ENCODE data around the gene TOX2. TPM values are rescaled to one million over a fixed set of nuclear protein-coding genes. Genes with fewer than 3 reads are reported as not detected.
A peak's percentile ranks its signal among the peaks of the same experiment; 100 is the strongest.

TOX2 gene
- total and polyA plus RNA-seq, 2 of the 8 experiments (the other 6 are each of a cell fraction or from before 2014, with no cell fraction given): 1.8 to 3.4 TPM

- FAIRE-seq (no peak), DNase-seq (ENCODE audit: low read depth in 1 of 2, low spot score in 2 of 2) (peak in 1 of 2 experiments; percentile 33)
- ChIA-PET CTCF (ENCODE audit: partially characterized antibody) (interaction anchor here (0.5 to 1.7 kb wide), 5 partner anchors 29 to 1937 kb away, joined by 3 to 6 read pairs (median 3); no protein-coding TSS in a partner anchor), POLR2A (ENCODE audit: partially characterized antibody) (no interaction called here)
- Histone ChIP-seq H4K8ac (ENCODE audit: extremely low read depth, insufficient read depth, low read length) (no peak overlapping the region), H3K9me3 (ENCODE audit: insufficient read depth in 2 of 2, low read depth in 1 of 2, low read length in 1 of 2) (no peaks in the 10 kb centered on the region), H3K79me2 (ENCODE audit: control insufficient read depth in 1 of 2, insufficient read depth in 2 of 2, low read length in 2 of 2) (no peaks in the 10 kb centered on the region), H3K4ac (replicated peaks; ENCODE audit: insufficient read length, low read depth, low read length) (no peak overlapping the region), H2AFZ (ENCODE audit: low read length) (no peak overlapping the region), H2BK15ac (ENCODE audit: low read length) (no peak overlapping the region), H2AK5ac (ENCODE audit: low read depth, low read length) (no peak overlapping the region), H3K14ac (ENCODE audit: insufficient read length) (no peak overlapping the region), H3K27me3 (replicated peaks in 1 of 4; ENCODE audit: control insufficient read depth in 3 of 4, extremely low read depth in 1 of 4, insufficient read depth in 3 of 4, low read length in 3 of 4) (no peaks in the 10 kb centered on the region), H3K18ac (ENCODE audit: extremely low read depth, low read length) (no peak overlapping the region), H4K5ac (ENCODE audit: insufficient read length, low read depth, low read length) (no peak overlapping the region), H3K27ac (ENCODE audit: low read depth, low read length) (no peak overlapping the region), H3K4me3 (ENCODE audit: extremely low read depth in 1 of 4, insufficient read depth in 2 of 4, low read depth in 3 of 4, low read length in 4 of 4) (no peak overlapping the region), H3K23ac (ENCODE audit: insufficient read length) (no peak overlapping the region), H3K36me3 (ENCODE audit: control insufficient read depth in 2 of 4, insufficient read depth in 4 of 4, low read length in 3 of 4) (no peaks in the 10 kb centered on the region; a peak in 1 of 8 replicates), H4K91ac (replicated peaks; ENCODE audit: insufficient read length, low read length) (no peak overlapping the region), H3K9ac (replicated peaks in 1 of 4; ENCODE audit: extremely low read depth in 1 of 4, low read depth in 3 of 4, low read length in 3 of 4) (no peak overlapping the region), H3K79me1 (ENCODE audit: low read depth, low read length) (no peaks in the 10 kb centered on the region), H3K56ac (replicated peaks; ENCODE audit: insufficient read length, low read depth, low read length) (no peak overlapping the region), H3K4me1 (replicated peaks in 1 of 4; ENCODE audit: control insufficient read depth in 3 of 4, insufficient read depth in 4 of 4, low read length in 3 of 4) (no peaks in the 10 kb centered on the region), H2BK20ac (ENCODE audit: low read length) (no peak overlapping the region), H3K4me2 (ENCODE audit: insufficient read depth in 1 of 2, low read depth in 2 of 2, low read length in 2 of 2) (no peak overlapping the region), H2BK5ac (ENCODE audit: low read depth, low read length) (no peak overlapping the region), H2BK12ac (ENCODE audit: low read depth, low read length) (no peak overlapping the region), H2BK120ac (replicated peaks; ENCODE audit: low read depth, low read length) (no peak overlapping the region), H4K20me1 (replicated peaks in 1 of 2; ENCODE audit: control insufficient read depth in 1 of 2, insufficient read depth in 2 of 2, low read length in 2 of 2) (no peaks in the 10 kb centered on the region), H3K23me2 (ENCODE audit: low read depth, low read length) (no peaks in the 10 kb centered on the region)
- TF ChIP-seq, protein P1, sequence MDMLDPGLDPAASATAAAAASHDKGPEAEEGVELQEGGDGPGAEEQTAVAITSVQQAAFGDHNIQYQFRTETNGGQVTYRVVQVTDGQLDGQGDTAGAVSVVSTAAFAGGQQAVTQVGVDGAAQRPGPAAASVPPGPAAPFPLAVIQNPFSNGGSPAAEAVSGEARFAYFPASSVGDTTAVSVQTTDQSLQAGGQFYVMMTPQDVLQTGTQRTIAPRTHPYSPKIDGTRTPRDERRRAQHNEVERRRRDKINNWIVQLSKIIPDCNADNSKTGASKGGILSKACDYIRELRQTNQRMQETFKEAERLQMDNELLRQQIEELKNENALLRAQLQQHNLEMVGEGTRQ (IDR thresholded peaks at IDR 0.05; ENCODE audit: low read length): no peak
- TF ChIP-seq EZH2 (IDR thresholded peaks at IDR 0.05; ENCODE audit: low read depth, low read length, severe bottlenecking): no peak
- TF ChIP-seq YY1 (IDR thresholded peaks at IDR 0.05; ENCODE audit: low read depth, low read length): no peak
- TF ChIP-seq MAFK (IDR thresholded peaks at IDR 0.05; ENCODE audit: low read depth, low read length): no peak
- TF ChIP-seq POLR2AphosphoS5 (IDR thresholded peaks at IDR 0.05; ENCODE audit: low read depth, low read length): no peak
- no peak for TF ChIP-seq BCL11A (IDR thresholded peaks at IDR 0.05; ENCODE audit: low read depth in 2 of 2, low read length in 2 of 2)
- no peak for TF ChIP-seq NANOG (IDR thresholded peaks at IDR 0.05; ENCODE audit: insufficient read depth, low read depth, low read length, poor library complexity, severe bottlenecking)
- TF ChIP-seq RFX5 (IDR thresholded peaks at IDR 0.05; ENCODE audit: borderline replicate concordance, low read depth, low read length): no peak
- no peak for TF ChIP-seq PHF8 (conservative IDR thresholded peaks at IDR 0.05; ENCODE audit: low read depth, low read length)
- no peak for TF ChIP-seq RNF2 (IDR thresholded peaks at IDR 0.05; ENCODE audit: borderline replicate concordance, low read depth, low read length, missing control alignments, poor library complexity, severe bottlenecking)
- 92% methylated on average over 25 of the region's 25 CpGs; no CpG with 5 or more reads in 1 of the 2 experiments for WGBS, 2 experiments (ENCODE audit: extremely low coverage in 1 of 2, insufficient coverage in 1 of 2, insufficient read length in 1 of 2, insufficient replicate concordance in 2 of 2, low coverage in 1 of 2, low lambda C conversion rate in 2 of 2, missing lambda C conversion rate in 1 of 2)
Observed at GRCh38 chr20:44050925-44051660, 136.4 kb downstream of the TOX2 start.

Data from H1 (cell line).